H9 (cell line): Measurements from ENCODE around the gene SLX1B. TPM values are rescaled to one million over a fixed set of nuclear protein-coding genes. Genes with fewer than 3 reads are reported as not detected.
"Not testable (repeated sequence)": the region's sequence is repeated elsewhere in the genome, so short reads cannot be mapped to it uniquely, and the experiment has no call there.

Source experiments
- DNase-seq: peaks from one replicate; pipeline ENCODE4 v3.0.0-alpha.2; 2017
- H2AFZ ChIP-seq: one replicate; pipeline ENCODE4 v1.6.1; 2013; ENCODE audit warnings: mild to moderate bottlenecking, low read length, control low read depth, moderate library complexity
- H2AK5ac ChIP-seq: 2 replicates; pipeline ENCODE4 v1.6.1; 2013; ENCODE audit warnings: low read length, control low read depth, mixed read lengths; ENCODE audit not compliant: insufficient read length
- H2BK120ac ChIP-seq: one replicate; pipeline ENCODE4 v1.6.1; 2013; ENCODE audit warnings: low read depth, mild to moderate bottlenecking, low read length, control low read depth, inconsistent platforms; ENCODE audit not compliant: poor library complexity, severe bottlenecking
- H2BK12ac ChIP-seq: 2 replicates; pipeline ENCODE4 v1.6.1; 2013; ENCODE audit warnings: low read length, control low read depth, mixed read lengths, low read depth; ENCODE audit not compliant: insufficient read length
- H2BK15ac ChIP-seq: 2 replicates; pipeline ENCODE4 v1.6.1; 2013; ENCODE audit warnings: low read depth, low read length, control low read depth
- H2BK20ac ChIP-seq: one replicate; pipeline ENCODE4 v1.6.1; 2013; ENCODE audit warnings: low read depth, mild to moderate bottlenecking, low read length, control low read depth, inconsistent platforms; ENCODE audit not compliant: poor library complexity, severe bottlenecking
- H2BK5ac ChIP-seq: 2 replicates; pipeline ENCODE4 v1.6.1; 2013; ENCODE audit warnings: low read length, control low read depth, mixed read lengths; ENCODE audit not compliant: insufficient read length
- H3K14ac ChIP-seq: 2 replicates; pipeline ENCODE4 v1.6.1; 2013; ENCODE audit warnings: low read length, control low read depth; ENCODE audit not compliant: insufficient read depth
- H3K18ac ChIP-seq: 2 replicates; pipeline ENCODE4 v1.6.1; 2013; ENCODE audit warnings: low read depth, mild to moderate bottlenecking, mixed read lengths, low read length, control low read depth; ENCODE audit not compliant: insufficient read length
- H3K23ac ChIP-seq: 2 replicates; pipeline ENCODE4 v1.6.1; 2013; ENCODE audit warnings: low read length, control low read depth, mixed read lengths, low read depth; ENCODE audit not compliant: insufficient read length
- H3K23me2 ChIP-seq: 2 replicates; pipeline ENCODE4 v1.6.1; 2013; ENCODE audit warnings: low read depth, mild to moderate bottlenecking, mixed read lengths, low read length, control low read depth; ENCODE audit not compliant: insufficient read length, poor library complexity, severe bottlenecking
- H3K27ac ChIP-seq: 2 replicates; pipeline ENCODE4 v1.5.1; 2013; ENCODE audit warnings: low read length, control low read depth, mixed read lengths, low read depth; ENCODE audit not compliant: insufficient read length
- H3K27me3 ChIP-seq: 2 replicates; pipeline ENCODE4 v1.6.1; 2013; ENCODE audit warnings: low read length, control low read depth, inconsistent platforms; ENCODE audit not compliant: insufficient read depth
- H3K4ac ChIP-seq: 2 replicates; pipeline ENCODE4 v1.6.1; 2013; ENCODE audit warnings: low read depth, mild to moderate bottlenecking, control low read depth, inconsistent platforms, low read length, moderate library complexity
- H3K4me1 ChIP-seq: 2 replicates; pipeline ENCODE4 v1.6.1; 2013; ENCODE audit warnings: low read length, control low read depth, inconsistent platforms; ENCODE audit not compliant: insufficient read depth
- H3K4me2 ChIP-seq: 2 replicates; pipeline ENCODE4 v1.6.1; 2013; ENCODE audit warnings: low read length, control low read depth, mixed read lengths; ENCODE audit not compliant: insufficient read length, insufficient read depth
- H3K56ac ChIP-seq: 2 replicates; pipeline ENCODE4 v1.6.1; 2013; ENCODE audit warnings: low read depth, mild to moderate bottlenecking, mixed read lengths, low read length, control low read depth; ENCODE audit not compliant: insufficient read length
- H3K79me1 ChIP-seq: 2 replicates; pipeline ENCODE4 v1.6.1; 2013; ENCODE audit warnings: low read depth, mild to moderate bottlenecking, moderate library complexity, low read length, control low read depth, inconsistent platforms; ENCODE audit not compliant: insufficient read depth, poor library complexity, severe bottlenecking
- H3K79me2 ChIP-seq: 2 replicates; pipeline ENCODE4 v1.6.1; 2013; ENCODE audit warnings: low read length, control low read depth, inconsistent platforms; ENCODE audit not compliant: insufficient read depth
- H3K9ac ChIP-seq: 2 replicates; pipeline ENCODE4 v1.6.1; 2013; ENCODE audit warnings: low read length, control low read depth, mixed read lengths; ENCODE audit not compliant: insufficient read length; ENCODE audit errors: extremely low read depth
- H3K9me3 ChIP-seq: one replicate; pipeline ENCODE4 v1.6.1; 2013; ENCODE audit warnings: low read depth, low read length, inconsistent platforms; ENCODE audit not compliant: control insufficient read depth
- H3T11ph ChIP-seq: one replicate; pipeline ENCODE4 v1.6.1; 2013; ENCODE audit warnings: mild to moderate bottlenecking, low read length, control low read depth, inconsistent platforms
- H4K20me1 ChIP-seq: one replicate; pipeline ENCODE4 v1.6.1; 2013; ENCODE audit not compliant: control insufficient read depth, insufficient read length, insufficient read depth
- H4K5ac ChIP-seq: 2 replicates; pipeline ENCODE4 v1.6.1; 2013; ENCODE audit warnings: low read depth, mild to moderate bottlenecking, mixed read lengths, low read length, control low read depth; ENCODE audit not compliant: insufficient read length
- H4K8ac ChIP-seq: replicated peaks from 2 replicates; pipeline ENCODE4 v1.6.1; 2013; ENCODE audit warnings: low read length, control low read depth, mixed read lengths, low read depth; ENCODE audit not compliant: insufficient read length
- H4K91ac ChIP-seq: 2 replicates; pipeline ENCODE4 v1.6.1; 2013; ENCODE audit warnings: low read depth, mild to moderate bottlenecking, moderate library complexity, mixed read lengths, low read length, control low read depth; ENCODE audit not compliant: insufficient read length
- H3K27ac Mint-ChIP-seq, 3 experiments: 2 replicates in 2 of 3; 3 replicates in 1 of 3; pipeline ENCODE4 v1.8.0; 2020 to 2021; ENCODE audit warnings: mixed read lengths in 3 of 3, mild to moderate bottlenecking in 1 of 3, moderate library complexity in 1 of 3
- H3K27me3 Mint-ChIP-seq: 2 replicates; pipeline ENCODE4 v1.8.0; 2021; ENCODE audit warnings: low read depth, mild to moderate bottlenecking, moderate library complexity, mixed read lengths
- H3K36me3 Mint-ChIP-seq, 3 experiments: 2 replicates in 2 of 3; 3 replicates in 1 of 3; pipeline ENCODE4 v1.8.0; 2020 to 2021; ENCODE audit warnings: low read depth in 3 of 3, mixed read lengths in 3 of 3; ENCODE audit not compliant: insufficient read depth in 1 of 3
- H3K4me1 Mint-ChIP-seq, 2 experiments: 2 replicates each; pipeline ENCODE4 v1.8.0; 2020; ENCODE audit warnings: mixed read lengths in 2 of 2
- H3K4me3 Mint-ChIP-seq, 2 experiments: 2 replicates in 1 of 2; 3 replicates in 1 of 2; pipeline ENCODE4 v1.8.0; 2020 to 2021; ENCODE audit warnings: mild to moderate bottlenecking in 2 of 2, mixed read lengths in 2 of 2, moderate library complexity in 1 of 2
- H3K9me3 Mint-ChIP-seq, 2 experiments: 2 replicates in 1 of 2; 3 replicates in 1 of 2; pipeline ENCODE4 v1.8.0; 2020; ENCODE audit warnings: mild to moderate bottlenecking in 2 of 2, mixed read lengths in 2 of 2, moderate library complexity in 1 of 2
- WGBS: extraction: QIAGEN DNeasy Blood & Tissue Kit; methylation state at CpG from one replicate; pipeline ENCODE4 v1.1.7; 2013; ENCODE audit warnings: missing lambda C conversion rate, low lambda C conversion rate, mixed read lengths; ENCODE audit not compliant: insufficient read length; ENCODE audit errors: extremely low coverage; 5-methylcytosine and 5-hydroxymethylcytosine counted together
- total RNA-seq: library from RNA; stranded (reverse); gene quantifications from 2 replicates; pipeline ENCODE4 v1.2.1, GENCODE V29; 2021

The SLX1B gene
- total RNA-seq, 1 experiment from 2014 or later = 78.1 TPM

DNA sequence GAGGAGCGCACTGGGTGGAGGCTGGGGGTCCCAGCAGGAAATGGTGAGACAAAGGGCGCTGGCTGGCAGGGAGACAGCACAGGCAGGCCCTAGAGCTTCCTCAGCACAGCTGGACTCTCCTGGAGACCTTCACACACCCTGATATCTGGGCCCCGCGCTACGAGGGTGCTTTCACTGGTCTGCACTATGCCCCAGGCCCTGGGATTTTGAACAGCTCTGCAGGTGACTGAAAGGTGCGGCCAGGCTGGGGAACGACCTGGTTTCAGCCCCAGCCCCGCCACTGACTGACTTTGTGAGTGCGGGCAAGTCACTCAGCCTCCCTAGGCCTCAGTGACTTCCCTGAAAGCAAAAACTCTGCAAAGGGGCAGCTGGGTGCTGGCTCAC is 6.3 kb downstream of the SLX1B start:
- H4K91ac ChIP-seq = not testable (repeated sequence)

DNA sequence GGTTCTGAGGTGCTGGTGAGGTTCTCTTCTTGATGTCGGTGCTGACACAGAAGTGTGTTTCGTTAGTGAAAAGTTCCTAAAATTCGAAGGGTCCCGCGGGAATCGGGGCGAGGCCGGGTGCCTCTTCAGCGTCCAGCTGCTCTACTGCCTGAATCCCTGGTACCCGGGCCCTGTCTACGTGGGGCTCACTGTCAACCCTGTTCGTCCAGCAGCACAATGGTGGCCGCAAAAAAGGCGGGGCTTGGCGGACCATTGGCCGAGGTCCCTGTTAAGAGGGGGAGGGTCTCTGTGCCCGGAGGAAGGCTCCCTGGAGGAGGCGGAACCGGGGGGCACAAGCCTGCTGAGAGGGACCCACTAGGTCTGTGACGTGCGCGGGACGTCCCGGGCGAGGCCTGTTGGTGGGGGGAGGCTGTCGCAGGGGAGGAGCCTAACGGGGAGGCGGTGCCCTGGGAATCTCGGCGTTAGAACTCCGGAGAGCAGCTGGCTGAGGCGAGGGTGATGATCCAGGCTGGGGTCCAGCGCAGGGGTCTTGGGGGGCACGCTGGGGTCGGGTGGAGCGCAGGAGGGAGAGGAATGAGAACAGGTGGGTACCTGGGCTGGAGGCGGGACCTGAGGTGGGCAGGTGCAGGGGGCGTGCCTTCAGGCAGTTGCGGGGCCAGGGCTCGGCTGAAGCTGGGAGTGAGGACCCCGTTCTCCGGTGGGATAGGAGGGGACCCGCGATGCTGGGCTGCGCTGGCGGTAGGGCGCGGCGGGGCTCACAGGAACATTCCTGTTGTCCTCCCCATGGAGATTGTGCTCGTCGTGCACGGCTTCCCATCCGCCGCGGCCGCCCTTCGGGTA is 11.9 kb downstream of the SLX1B start:
- H3K4me3 Mint-ChIP-seq, H3K9me3 ChIP-seq, DNase-seq, H3K4ac ChIP-seq, H3T11ph ChIP-seq, H3K4me2 ChIP-seq, H3K27ac Mint-ChIP-seq, H3K36me3 Mint-ChIP-seq, H2BK20ac ChIP-seq, H3K27me3 ChIP-seq, H3K56ac ChIP-seq, H2BK5ac ChIP-seq, H3K79me1 ChIP-seq, H3K27me3 Mint-ChIP-seq, H4K91ac ChIP-seq, H2BK120ac ChIP-seq, H3K18ac ChIP-seq, H4K8ac ChIP-seq, H3K9me3 Mint-ChIP-seq, H2AK5ac ChIP-seq, H3K79me2 ChIP-seq, H3K23ac ChIP-seq, H4K5ac ChIP-seq, H3K4me1 Mint-ChIP-seq, H3K4me1 ChIP-seq, H2AFZ ChIP-seq, H2BK15ac ChIP-seq, H2BK12ac ChIP-seq, H3K27ac ChIP-seq, H3K14ac ChIP-seq, H3K23me2 ChIP-seq, H3K9ac ChIP-seq, H4K20me1 ChIP-seq: not testable (repeated sequence)
- WGBS = no CpG with 5 or more reads among the region's 57 CpGs

More for the DNA sequence above, 6.3 kb downstream of the SLX1B start:
- H3K27ac Mint-ChIP-seq, H4K5ac ChIP-seq, H2BK12ac ChIP-seq, H4K20me1 ChIP-seq, H3K27me3 Mint-ChIP-seq, H2BK20ac ChIP-seq, H3K4me1 Mint-ChIP-seq, H3K18ac ChIP-seq, H3K9me3 Mint-ChIP-seq, H3K4me2 ChIP-seq, H3K4me1 ChIP-seq, H2AK5ac ChIP-seq, H3K23me2 ChIP-seq, H2AFZ ChIP-seq, H4K8ac ChIP-seq, H3K23ac ChIP-seq, H2BK15ac ChIP-seq, H3T11ph ChIP-seq, H2BK5ac ChIP-seq, H3K4me3 Mint-ChIP-seq, H3K4ac ChIP-seq, H3K27me3 ChIP-seq, H3K9ac ChIP-seq, H3K9me3 ChIP-seq, H3K56ac ChIP-seq, H3K79me2 ChIP-seq, DNase-seq, H3K79me1 ChIP-seq, H3K36me3 Mint-ChIP-seq, H3K14ac ChIP-seq, H3K27ac ChIP-seq, H2BK120ac ChIP-seq: not testable (repeated sequence)
- no CpG with 5 or more reads among the region's 9 CpGs for WGBS
